Measurements from ENCODE around the gene RORC. TPM values are rescaled to one million over a fixed set of nuclear protein-coding genes. Genes with fewer than 3 reads are reported as not detected.
A peak's percentile ranks its signal among the peaks of the same experiment; 100 is the strongest.

RORC gene
- total RNA-seq, 1 donor from 2014 or later = 11.3 TPM

DNA sequence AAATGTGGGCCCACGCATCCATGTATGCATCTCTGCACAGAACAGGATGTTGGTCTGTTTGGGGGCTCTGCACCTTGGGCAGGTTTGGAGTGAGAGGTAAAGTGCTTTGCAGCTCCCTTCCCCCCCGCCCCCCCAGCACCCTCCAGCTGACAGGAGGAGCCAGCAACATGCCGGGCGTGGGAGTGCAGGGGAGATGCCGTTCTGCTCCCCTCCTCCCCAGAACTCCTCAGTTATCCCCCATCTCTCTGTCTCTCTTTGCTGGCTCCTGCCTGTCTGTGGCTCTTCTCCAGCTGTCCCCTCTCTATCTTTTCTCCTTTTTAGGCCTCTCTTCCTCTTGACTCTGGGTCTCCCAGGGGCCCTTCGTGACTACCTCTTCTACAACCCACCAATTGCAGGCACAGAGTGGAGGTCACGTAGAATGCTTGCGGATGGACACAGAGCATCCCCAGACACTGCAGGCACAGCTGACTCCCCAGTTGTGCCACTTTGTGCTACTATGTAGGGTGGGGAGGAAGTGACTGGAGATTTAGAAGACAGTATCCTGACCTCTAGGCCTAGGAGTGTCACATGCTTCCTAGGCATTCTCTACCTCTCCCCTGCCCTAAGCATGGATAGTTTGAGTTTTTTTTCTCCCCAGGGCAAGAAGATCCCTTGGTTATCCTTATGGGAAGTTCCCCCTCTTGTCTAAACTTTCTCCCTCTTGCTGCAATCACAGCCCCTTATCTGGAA lies 1.7 kb upstream of the RORC start:
- intact Hi-C loops (cut with DNase I) = loop anchor here (5.0 to 10.0 kb wide), 2 partner anchors 239 to 381 kb away; no protein-coding TSS in a partner anchor
- ATAC-seq = no peak

DNA sequence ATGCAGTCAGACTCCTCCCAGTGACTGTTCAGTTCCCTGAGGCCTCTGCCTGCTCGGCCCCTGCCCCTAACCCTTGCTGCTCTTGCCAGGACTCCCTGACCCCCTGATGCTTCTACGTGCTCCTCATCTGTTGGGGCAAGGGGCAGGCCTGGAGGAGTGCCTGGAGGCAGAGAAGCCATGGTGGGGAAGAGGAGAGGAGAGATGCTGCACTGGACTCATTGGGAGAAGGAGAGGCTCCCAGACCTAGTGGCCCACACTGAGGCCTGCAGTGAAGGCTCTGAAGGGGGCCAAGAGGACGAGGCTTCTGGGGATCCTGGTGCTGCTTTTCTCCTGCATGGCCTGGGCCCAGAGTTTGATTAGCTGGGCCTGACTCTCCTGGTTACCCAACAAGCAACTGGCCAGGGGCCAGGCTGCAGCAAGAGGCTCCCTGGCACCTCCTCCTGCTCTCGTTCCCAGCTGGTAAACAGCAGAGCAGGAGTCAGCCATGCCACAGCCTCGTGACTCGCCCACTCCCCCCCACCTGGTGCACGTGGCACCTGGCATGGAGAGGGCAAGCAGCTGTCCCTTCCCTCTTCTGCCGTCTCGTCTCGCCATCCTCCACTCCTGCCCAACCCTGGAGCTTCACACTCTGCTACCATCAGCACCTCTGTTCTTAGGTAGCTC lies 847 bp upstream of the RORC start:
- DNase-seq (ENCODE audit: missing footprints) (peak; percentile 88), ATAC-seq (peak; percentile 77)
- intact Hi-C loops (cut with DNase I) = loop anchor here (5.0 to 10.0 kb wide), 2 partner anchors 238 to 380 kb away; no protein-coding TSS in a partner anchor

More for the DNA sequence above, 1.7 kb upstream of the RORC start:
- no peak for DNase-seq (ENCODE audit: missing footprints)

DNA sequence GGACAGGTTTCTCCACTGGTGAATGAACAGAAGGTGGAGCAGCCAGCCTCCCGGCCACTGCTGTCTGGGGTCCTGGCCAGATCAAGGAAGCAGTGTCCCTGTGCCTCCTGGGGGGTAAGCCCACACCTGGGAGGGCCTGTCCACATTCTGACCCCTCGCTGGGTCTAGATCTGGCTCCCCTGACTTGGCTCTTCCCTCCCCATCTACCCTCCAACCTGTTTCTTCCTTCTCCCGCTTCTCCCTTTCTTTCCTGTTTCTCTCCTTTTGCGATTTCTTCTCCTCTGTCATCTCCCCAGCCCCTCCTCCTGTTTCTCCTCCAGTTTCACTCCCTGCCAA lies 378 bp downstream of the RORC start:
- intact Hi-C loops (cut with DNase I) = loop anchor here (5.0 to 10.0 kb wide), 2 partner anchors 236 to 379 kb away; no protein-coding TSS in a partner anchor
- DNase-seq (ENCODE audit: missing footprints) (no peak), ATAC-seq (no peak)

DNA sequence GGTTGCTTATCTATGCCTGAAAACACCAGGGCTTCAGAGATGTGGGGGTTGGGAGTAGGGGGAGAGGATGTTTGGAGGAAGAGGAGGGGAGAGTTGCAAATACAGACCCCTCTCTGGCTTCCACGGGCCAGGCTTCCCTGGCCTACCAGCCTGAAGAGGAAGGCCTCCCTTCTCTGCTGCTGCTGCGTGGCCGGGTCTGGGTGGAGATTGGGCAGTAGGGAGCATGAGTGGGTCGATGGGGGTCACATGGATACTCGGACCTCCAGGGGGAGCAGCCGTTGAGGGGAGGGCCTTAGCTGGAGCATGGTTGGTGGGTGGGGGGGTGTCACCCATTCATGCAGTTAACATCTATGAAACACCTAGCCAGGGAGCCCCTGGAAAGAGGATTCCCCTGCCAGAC lies 1.5 kb downstream of the RORC start:
- intact Hi-C loops (cut with DNase I) = loop anchor here (5.0 to 10.0 kb wide), 2 partner anchors 235 to 378 kb away; no protein-coding TSS in a partner anchor
- no peak for ATAC-seq
- no peak for DNase-seq (ENCODE audit: missing footprints)

DNA sequence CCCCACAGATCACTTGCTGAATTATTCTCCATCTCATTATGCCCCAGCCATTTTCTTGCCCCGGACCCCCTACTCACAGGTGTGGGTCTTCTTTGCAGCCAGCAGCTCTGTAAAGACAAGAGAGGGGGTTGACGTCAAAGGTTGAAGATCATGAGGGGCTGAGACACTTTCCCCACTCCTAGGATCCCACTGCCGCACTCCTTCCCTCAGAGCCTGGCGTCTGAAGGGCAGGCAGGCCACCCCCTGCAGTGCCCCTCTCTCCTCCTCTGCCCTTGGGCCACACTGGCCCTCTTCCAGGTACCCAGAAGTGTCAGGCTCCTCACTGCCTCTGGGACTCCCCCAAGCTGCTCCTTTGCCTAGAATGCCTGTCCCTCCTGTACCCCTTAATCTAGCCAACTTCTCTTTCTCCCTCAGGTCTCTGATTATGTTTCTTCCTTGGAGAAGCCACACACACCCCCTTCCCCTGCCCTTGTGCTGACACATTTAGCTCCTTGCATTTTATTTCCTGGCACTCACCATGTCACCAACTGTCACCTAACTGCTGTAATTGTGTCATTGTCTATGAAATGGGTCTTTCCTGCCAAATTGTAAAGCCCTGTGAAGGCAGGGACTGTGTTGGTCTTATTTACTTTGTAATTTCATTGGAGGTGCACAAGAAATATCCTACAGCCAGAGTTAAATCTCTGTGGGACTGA lies 2.1 kb downstream of the RORC start:
- DNase-seq (ENCODE audit: missing footprints) (no peak), ATAC-seq (no peak)
- intact Hi-C loops (cut with DNase I) = loop anchor here (5.0 to 10.0 kb wide), 2 partner anchors 235 to 377 kb away; no protein-coding TSS in a partner anchor

DNA sequence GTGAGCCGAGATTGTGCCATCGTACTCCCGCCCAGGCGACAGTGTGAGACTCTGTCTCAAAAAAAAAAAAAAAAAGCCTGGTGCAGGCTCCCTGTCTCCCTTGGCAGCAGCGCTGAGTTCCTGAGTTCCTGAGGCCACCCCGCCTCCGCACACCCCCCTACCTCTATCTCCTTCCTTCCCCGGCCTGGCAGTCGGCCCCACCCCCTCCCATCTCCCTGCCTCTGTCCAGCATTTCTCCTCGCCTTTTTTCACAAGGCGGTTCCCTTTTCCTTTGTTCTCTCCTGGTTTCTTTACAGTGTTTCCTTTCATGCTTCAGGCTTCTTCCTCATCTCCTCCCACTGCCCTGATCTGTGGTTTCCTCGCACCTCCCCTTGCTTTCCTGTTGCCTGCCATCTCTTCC lies 2.7 kb downstream of the RORC start:
- no peak for DNase-seq (ENCODE audit: missing footprints)
- ATAC-seq = no peak
- intact Hi-C loops (cut with DNase I) = no loop called here

DNA sequence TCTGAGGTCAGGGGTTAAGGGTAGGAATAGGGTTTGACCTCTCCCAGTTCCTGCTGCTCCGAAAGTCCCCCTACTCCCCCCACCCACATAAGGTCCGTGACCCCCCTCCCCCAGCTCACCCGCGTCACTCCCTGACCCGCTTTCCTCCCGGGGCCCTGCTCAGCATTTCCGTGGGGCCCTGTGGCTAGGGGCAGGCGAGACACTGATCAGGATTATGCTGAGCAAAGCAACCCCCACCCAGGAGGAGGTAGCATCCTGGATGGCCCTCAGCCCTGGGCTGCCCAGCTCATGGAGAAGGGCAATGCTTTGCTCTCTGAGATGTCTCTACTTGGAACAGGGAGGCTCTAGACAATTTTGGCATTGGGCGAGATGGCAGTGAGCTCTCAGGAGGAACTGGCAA lies 3.7 kb downstream of the RORC start:
- intact Hi-C loops (cut with DNase I) = no loop called here
- no peak for ATAC-seq
- DNase-seq (ENCODE audit: missing footprints) = no peak

DNA sequence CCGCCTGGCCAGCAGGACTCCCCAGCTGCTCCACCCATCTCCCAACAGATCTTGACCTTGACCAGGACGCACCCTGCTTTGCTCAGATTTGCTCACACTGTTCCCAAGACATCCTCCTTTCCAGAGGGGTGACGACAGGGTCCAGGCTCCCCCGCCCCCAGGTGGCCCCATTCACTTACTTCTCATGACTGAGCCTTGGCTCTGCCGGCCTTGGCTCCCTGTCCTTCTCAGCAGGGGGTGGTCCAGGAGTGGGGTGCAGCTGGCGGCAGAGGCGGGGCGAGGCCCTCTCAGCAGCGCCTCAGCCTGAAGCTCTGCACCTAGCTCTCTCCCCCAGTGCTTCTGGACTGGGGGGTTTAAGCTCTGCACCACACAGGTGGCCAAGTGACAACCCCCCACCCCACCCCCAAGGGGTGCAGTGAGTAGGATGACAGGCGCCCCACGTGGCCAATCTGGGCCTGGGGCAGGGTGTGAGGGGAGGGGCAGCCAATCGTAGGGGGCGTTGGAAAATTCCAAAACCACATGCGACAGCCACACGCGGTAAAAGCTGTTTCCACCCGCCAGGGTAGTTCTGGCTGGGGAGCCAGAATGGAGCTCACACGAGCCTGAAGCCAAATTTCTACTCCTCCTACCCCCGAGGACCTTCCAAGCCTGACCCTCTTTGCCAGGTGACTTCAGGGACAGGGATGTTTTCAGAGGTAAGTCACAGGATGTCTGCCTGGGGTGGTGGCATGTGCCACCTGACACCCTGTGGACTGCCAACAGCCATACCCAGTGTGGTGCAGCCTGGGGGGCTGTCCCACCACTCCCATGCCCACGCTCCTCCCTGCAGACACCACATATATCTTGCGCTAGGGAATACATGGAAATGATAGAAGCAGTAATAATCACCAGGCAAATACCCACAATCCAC lies 5.6 kb downstream of the RORC start:
- DNase-seq (ENCODE audit: missing footprints) = no peak
- intact Hi-C loops (cut with DNase I) = no loop called here
- peak; percentile 55 for ATAC-seq

DNA sequence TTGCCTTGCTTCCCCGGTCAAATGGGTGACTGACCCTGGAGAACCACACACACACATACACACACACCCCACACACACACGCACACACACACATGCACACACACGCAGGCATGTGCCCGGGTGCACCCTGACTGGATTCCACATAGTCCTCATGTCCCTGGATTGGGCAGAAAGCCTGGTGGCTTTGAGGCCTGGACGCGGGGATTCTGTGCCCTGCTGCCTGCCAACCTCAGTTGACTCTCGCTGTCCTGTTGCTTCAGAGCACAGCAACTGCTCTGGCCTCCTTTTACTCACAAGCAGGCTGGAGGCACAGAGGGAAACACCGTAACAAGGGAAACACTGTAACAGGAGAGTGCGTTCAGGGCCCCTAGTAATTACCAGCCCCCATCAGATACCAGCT lies 6.4 kb downstream of the RORC start:
- intact Hi-C loops (cut with DNase I) = no loop called here
- DNase-seq (ENCODE audit: missing footprints) = no peak

DNA sequence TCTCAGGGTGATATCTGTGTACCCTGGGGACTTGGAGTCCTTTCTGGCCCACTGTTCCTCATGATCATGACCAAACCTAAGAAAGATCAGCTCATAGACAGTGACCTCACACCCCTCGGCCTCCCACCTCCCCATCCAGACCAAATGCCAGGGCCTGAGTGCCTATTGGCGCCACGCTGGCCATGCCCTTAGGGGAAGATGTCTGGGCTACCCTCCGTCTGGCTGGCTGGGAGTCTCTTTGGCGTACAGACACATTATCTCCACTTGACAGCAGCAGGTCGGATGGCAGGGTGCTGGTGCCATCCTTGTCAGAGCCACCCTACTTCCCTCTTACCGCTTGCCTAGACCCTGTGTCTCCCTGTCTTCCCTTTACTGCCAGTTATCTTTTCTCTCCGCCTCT lies 8.4 kb downstream of the RORC start:
- DNase-seq (ENCODE audit: missing footprints) (no peak), ATAC-seq (no peak)
- intact Hi-C loops (cut with DNase I) = no loop called here

More for the DNA sequence above, 6.4 kb downstream of the RORC start:
- ATAC-seq = no peak

DNA sequence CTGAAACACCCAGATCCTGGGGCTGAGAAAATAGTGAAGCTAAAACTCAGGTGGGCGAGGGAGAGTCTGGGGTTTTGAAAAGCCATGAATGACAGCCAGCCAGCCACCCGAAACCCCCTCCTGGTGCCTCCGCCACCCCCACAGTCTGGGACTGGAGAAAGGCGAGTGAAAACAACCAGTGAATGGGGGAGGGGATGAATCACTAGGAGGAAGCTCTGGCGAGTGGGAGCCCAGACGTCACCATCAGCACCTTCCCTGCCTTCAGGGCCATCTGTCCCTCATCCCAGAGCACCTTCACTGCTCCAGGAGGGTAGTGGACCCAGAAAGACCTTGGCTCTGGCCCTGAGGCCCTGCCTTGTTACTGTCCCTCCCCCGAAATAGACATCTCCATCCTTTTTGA lies 9.2 kb downstream of the RORC start:
- DNase-seq (ENCODE audit: missing footprints) (no peak), ATAC-seq (no peak)
- intact Hi-C loops (cut with DNase I) = no loop called here

DNA sequence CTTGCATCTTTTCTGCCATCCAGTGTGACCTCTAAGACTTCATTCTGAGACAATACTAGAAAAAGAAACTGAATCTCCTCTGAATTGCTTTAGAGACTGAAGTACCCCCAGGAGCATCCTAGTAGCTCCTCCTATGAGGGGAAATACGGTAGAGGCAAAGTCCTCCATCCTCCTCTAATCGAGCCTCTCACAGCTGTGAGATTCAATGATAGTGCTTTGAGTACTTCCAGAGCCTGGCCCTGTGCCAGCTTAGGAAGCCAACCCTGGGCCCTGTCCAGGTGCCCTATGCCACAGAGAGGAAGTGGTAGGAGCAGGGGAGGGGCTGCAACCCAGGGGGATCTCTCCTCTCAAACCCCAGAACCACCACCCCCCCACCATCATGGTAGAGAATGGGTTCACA lies 10.7 kb downstream of the RORC start:
- intact Hi-C loops (cut with DNase I) = no loop called here
- no peak for DNase-seq (ENCODE audit: missing footprints)
- no peak for ATAC-seq

DNA sequence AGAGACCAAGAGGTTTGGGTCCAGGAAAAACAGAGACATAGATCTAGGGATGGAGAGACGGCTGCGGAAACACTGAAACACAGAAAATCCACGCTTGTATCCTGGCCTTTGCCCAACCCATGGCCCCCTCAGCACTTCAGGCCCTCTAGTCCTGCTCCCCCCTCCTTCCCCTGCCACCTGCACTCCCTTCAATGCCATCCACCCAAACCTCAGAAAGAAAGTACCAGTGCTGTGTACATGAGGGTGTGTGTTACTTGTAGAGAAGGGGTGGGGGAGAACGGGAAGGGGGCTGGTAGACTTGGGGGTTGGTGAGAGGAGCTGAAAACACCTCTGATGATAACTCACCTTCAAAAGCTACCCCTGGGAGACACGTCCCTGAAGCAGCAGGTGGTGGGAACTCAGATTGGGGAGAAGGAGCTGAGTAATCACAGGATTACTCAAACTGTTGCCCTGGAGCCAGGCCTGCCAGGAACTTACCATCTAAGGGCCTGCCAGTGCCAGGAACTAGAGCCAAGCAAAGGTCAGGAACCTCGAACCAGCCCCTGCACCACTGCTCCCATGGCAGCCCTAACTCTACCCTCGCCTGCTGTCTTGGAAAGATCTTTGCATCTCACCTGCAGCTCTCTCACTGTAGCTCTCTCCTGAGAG lies 11.5 kb downstream of the RORC start:
- DNase-seq (ENCODE audit: missing footprints) = no peak
- no peak for ATAC-seq
- intact Hi-C loops (cut with DNase I) = no loop called here

DNA sequence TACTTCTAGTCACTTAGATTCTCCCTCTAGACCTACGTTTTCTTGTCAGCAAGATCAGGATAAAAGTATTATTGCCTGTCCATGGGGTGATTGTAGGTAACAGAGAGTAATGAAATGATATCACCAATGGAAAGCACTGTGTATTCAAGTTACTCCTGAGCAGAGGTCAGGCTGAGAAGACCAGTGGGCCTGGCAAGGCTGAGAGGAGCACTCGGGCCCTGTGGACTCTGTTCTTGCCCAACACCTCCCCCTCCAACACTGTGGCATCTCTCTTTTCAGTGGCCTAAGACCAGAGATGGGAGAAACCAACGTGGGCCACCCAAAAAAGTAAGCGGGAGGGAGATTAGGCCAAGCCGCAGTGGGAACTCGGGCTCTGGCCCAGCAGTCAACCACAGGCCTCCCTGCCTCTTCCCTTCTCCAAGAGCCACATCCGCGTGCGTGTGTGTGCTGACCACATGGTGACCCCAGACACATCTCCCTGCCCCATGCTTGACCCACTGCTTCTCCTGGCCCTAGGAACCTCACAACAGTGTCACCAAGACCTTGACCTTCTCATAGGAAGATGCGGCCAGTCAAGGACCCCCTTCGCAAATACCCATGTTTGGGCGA lies 12.3 kb downstream of the RORC start:
- DNase-seq (ENCODE audit: missing footprints) (no peak), ATAC-seq (no peak)
- intact Hi-C loops (cut with DNase I) = no loop called here

DNA sequence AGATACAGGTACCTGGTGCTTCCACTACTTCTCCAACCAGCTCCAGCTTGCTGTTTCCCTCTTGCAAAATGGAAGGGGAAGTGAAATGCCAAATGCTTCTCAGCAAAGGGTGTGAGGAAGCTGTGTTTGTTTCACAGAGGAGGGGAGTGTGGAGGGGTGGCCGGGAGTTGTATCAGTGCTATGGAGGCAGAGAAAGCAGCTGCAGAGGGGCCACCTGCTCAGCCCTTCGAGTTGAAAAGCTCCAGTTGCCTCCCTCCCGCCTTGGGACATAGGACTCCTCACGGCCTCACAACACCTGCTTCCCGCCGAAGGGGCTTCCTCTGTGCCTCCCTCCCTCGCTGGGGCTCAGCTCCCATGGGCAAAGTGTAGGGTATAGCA lies 14.3 kb downstream of the RORC start:
- intact Hi-C loops (cut with DNase I) = no loop called here
- DNase-seq (ENCODE audit: missing footprints) (no peak), ATAC-seq (no peak)

DNA sequence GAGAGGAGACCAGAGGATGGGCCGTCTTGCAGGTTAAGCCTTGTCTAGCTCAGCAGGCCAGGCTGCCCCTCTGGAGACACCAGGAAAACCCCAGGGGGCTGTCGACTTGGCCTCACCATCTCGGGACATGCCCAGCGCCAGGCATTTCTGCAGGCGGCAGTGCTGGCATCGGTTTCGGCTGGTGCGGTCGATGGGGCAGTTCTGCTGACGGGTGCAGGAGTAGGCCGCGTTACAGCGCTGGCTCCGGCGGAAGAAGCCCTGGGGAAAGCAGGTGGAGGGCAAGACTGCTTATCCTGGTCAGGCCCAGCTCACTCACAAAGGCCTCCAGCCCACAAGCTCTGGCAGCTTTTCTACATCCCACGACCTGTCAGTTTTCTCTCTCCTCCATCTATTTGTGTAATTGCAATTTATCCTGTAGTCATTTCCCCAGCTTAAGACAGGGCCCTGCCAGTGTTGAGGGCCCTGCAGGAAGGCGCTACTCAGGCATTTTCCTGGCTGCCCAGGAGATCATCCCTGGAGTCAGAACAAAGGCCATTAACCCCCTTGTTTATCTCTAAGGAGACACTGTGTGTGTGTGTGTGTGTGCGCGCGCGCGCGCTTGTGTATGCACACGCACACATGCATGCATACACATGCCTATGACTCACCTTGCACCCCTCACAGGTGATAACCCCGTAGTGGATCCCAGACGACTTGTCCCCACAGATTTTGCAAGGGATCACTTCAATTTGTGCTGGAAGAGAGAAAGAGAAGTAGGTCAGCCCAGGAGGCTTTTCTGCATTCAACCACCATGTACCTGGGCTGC lies 14.9 kb downstream of the RORC start:
- intact Hi-C loops (cut with DNase I) = no loop called here
- DNase-seq (ENCODE audit: missing footprints) (no peak), ATAC-seq (no peak)

DNA sequence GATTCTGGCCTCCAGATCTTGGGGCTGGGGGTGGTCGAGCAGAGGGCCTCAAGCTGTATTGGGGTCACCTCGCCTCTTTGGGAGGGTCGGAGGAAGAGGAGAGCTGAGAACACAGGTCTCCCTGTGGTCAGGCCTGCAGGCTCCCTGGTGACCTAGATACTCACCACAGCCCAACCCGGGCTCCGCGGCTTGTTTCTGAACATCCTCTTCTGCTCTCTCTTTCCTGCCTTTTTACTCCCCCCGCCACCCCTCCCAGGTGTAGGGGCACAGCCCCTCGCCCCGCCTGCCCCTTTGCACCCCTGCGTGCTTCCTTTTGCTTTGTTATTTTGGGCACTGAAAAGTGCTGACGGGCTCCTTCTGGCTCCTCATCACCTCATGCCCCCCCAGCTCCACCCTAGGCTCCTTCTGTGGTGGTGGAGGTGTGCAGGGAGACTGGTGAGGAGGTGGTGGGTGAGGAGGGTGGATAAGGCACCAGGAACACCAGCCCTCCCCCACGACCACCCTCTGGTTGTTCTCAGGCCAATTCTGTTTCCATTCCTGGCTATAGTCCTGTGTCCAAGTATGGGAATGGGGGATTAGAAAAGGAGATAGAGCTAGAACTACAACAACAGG lies 15.8 kb downstream of the RORC start:
- intact Hi-C loops (cut with DNase I) = no loop called here
- ATAC-seq = peak; percentile 21
- no peak for DNase-seq (ENCODE audit: missing footprints)

Measured in Right ventricle myocardium inferior (tissue), 1 donor.